Measurements from ENCODE around the gene ZFPM1.

ZFPM1 gene

DNA sequence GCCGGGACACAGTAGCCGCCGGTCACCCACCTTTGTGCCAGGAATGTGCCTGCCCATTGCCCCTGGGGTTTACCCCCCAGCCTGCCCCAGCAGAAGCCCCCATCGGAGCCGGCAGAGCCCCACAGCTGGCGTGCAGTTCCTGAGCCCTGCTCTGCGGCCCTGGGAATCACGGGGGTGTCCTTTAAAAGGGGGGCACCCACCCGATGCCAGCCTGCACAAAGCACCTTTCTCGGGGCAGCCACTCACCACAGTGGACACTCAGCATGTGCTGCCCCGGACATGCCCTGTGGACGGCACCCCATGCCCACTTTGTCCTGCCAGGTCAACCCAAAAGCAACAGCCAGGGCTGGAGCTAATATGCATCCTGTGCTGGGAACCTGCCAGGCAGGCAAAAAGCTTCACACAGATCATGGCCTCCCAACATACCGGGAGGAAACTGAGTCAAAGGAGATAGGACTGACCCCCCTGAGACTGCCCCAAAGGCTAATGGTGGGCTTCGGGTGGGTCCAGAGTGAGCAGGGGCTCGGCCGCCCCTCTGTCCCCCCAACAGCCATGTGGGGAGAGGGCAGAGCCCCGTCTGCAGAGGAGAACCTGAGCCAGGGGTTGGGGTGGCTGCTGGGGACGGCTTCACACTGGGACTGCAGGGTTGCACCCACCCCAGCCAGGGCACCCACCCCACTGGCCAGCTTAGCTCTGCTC, 71.3 kb downstream of the ZFPM1 start:
- DNase-seq (ENCODE audit: insufficient read length, low spot score), result no peak

DNA sequence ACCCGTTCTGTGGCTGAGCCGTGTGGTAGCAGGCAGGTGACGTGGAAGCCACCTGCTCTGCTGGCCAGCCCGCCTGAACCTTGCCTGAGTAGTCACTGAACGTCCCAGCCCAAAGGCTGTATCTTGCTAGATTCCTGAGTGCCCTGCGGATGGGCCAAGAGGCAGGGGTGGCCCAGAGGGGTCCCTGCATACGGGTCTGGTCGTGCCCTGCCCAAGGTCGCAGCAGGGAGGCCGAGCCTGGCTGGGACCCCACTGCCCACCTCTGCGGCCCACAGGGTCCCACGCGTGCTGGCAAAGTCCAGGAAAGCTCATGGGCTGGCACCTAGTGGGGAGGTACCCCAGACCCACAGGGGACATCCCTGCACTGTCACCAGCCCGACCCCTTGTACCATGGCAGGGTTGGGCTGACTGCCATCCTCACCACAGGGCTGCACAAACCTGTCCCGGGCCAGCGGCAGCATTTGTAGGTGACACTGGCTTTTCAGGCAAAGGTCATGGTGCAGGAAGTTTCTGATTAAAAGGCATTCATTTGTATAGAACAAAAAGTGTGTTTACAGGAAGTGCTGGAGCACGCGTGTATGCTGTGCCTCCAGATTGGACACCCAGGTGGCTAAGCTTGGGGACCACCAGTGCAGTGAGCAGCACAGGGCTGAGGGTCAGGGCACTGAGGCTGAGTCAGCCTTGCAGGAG, 72.0 kb downstream of the ZFPM1 start:
- FAIRE-seq, result no peak
- no peak for DNase-seq (ENCODE audit: insufficient read length, low spot score)

More for the DNA sequence above, 71.3 kb downstream of the ZFPM1 start:
- no peak for FAIRE-seq

DNA sequence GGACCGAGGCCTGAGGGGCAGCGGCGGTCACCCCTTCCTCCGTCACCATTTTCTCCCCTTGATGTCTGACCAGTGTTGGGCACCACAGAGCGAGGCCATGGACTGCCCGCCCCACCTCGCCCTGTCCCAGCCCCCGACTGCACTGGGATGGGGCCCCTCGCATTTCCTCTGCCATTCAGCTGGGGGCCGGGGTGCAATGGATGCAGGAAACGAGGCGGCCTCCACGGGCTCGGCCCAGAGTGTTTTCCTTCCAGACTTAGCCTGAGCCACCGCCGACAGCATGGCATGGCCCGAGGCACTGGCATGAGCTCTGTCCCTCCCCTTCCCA, 72.5 kb downstream of the ZFPM1 start:
- DNase-seq (ENCODE audit: insufficient read length, low spot score) (no peak), FAIRE-seq (no peak)

DNA sequence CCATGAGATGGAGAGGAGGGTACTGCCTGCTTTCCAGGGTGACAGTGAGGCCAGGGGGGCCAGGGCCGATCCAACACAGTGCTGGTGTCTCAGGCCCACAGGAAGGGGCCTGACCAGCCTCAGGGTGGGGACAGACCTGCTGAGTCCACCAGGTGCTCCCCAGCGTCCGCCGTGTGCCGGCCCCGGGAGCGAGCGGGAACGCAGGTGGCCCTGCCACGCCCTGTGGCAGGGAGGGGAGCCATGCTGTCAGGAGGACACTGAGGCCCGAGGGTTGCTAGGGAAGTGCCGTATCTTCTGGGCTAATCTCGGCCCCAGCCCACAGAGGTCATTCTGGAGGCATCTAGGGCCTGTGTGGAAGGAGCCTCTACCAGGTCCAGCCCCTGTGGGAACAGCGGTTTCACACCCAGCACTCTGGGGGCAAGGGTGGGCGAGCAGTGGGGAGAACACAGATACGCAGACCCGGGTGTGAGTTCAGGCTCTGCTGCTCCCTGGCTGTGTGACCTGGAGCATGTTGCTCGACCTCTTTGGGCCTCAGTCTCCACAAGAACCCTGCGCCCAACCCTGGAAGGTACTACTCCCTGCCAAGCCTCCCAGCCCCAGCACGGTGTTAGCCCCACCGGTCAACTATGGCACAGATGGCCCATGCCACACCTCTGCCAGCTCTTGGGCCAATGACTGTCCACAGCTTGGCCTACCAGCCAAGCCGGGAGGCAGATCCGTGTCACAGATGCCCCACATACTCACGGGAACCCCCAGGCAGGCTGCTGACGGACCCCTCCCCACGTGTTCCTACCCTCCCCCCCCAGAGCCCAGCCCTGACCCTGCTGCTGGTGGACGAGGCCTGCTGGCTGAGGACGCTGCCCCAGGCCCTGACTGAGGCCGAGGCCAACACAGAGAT, 73.2 kb downstream of the ZFPM1 start:
- no peak for FAIRE-seq

DNA sequence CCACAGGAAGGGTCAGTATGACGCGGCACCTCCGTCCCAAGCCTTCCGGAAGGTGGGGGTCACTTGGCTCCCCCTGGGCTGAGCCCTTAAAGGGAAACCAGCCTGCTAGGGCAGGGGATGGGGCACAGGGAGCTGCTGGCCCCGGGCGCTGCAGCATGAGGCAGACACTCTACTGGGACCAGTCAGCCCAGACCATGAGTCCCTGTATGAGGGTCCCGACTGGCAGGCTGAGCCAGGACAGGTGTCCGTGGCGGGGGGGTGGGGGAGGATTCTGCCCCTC, 73.8 kb downstream of the ZFPM1 start:
- FAIRE-seq (no peak), DNase-seq (ENCODE audit: insufficient read length, low spot score) (no peak)

More for the DNA sequence above, 73.2 kb downstream of the ZFPM1 start:
- no peak for DNase-seq (ENCODE audit: insufficient read length, low spot score)

GRCh38 chr16:88527186-88527936, 74.3 kb downstream of the ZFPM1 start:
- FAIRE-seq (peak; percentile 20), DNase-seq (ENCODE audit: insufficient read length, low spot score) (no peak)

- DNase-seq (ENCODE audit: insufficient read length, low spot score) (no peak), FAIRE-seq (no peak)
These were observed 75.1 kb downstream of the ZFPM1 start for GRCh38 chr16:88527937-88528743.

- no peak for FAIRE-seq
These were observed 75.8 kb downstream of the ZFPM1 start for GRCh38 chr16:88528902-88529318.

GRCh38 chr16:88529596-88529995, 76.5 kb downstream of the ZFPM1 start:
- DNase-seq (ENCODE audit: insufficient read length, low spot score), result no peak
- no peak for FAIRE-seq

More at GRCh38 chr16:88528902-88529318, 75.8 kb downstream of the ZFPM1 start:
- no peak for DNase-seq (ENCODE audit: insufficient read length, low spot score)

GRCh38 chr16:88530051-88530857, 77.2 kb downstream of the ZFPM1 start:
- no peak for DNase-seq (ENCODE audit: insufficient read length, low spot score)
- no peak for FAIRE-seq

DNA sequence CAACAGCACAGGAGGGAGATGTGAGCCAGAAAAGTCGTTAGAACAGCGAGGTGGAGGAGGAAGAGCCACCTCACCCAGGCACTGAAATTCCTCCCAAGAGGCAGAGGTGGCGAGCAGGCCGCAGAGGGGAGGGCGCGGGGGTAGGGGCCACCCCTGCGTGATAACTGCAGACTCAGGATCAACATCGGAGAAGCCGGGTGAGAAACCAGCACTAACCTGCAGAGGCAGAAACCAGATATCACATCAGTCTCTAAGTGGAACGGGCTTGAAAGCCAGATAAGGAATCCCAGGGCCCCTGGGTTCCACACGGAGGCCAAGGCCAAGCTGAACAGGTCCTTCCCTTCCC, 77.8 kb downstream of the ZFPM1 start:
- DNase-seq (ENCODE audit: insufficient read length, low spot score) (no peak), FAIRE-seq (no peak)

DNA sequence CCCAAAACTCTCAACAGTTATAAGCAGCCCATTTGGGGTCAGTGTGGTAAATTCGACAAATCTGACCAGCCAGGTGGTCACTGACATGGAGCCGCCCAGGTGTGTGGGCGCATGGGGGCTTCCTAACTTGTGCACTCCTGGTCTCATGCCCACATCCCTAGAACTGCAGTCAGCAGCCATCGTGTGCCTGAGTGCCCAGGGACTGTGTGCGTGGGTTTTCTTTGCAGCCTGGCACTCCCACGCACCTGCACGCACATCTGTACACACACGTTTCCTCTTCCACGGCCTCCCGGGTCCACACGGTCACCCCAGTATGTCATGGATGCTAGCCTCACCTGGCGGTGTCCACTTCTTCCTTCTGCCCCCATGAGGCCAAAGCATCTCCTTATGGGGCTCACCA, 78.3 kb downstream of the ZFPM1 start:
- FAIRE-seq (no peak), DNase-seq (ENCODE audit: insufficient read length, low spot score) (no peak)

- no peak for FAIRE-seq
- no peak for DNase-seq (ENCODE audit: insufficient read length, low spot score)
These were observed 78.9 kb downstream of the ZFPM1 start for GRCh38 chr16:88531931-88532433.

- no peak for DNase-seq (ENCODE audit: insufficient read length, low spot score)
- FAIRE-seq, result no peak
These were observed 79.6 kb downstream of the ZFPM1 start for GRCh38 chr16:88532434-88533241.

DNA sequence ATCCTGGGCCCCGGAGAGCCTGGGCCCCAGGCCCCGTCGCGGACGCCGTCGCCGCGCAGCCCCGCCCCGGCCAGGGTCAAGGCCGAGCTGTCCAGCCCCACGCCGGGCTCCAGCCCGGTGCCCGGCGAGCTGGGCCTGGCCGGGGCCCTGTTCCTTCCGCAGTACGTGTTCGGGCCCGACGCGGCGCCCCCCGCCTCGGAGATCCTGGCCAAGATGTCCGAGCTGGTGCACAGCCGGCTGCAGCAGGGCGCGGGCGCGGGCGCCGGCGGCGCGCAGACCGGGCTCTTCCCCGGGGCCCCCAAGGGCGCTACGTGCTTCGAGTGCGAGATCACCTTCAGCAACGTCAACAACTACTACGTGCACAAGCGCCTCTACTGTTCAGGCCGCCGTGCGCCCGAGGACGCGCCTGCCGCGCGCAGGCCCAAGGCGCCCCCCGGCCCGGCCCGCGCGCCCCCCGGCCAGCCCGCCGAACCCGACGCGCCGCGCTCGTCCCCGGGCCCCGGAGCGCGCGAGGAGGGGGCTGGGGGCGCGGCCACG, 80.4 kb downstream of the ZFPM1 start:
- DNase-seq (ENCODE audit: insufficient read length, low spot score) (no peak), FAIRE-seq (no peak)

- FAIRE-seq (peak; percentile 95), DNase-seq (ENCODE audit: insufficient read length, low spot score) (peak; percentile 92)
These were observed 81.0 kb downstream of the ZFPM1 start for GRCh38 chr16:88533932-88534637.

GRCh38 chr16:88534638-88535190, 81.6 kb downstream of the ZFPM1 start:
- DNase-seq (ENCODE audit: insufficient read length, low spot score) (peak; percentile 65), FAIRE-seq (peak; percentile 90)

All from HTR-8/SVneo (cell line).